Stimulated activated naive CD4-positive, alpha-beta T cell treated with Interleukin-2 at 50 U/mL for 16 hours (primary cell): ENCODE measurements around the gene CRYBG3.

Experiments
- DNase-seq: peaks from one replicate; lab custom pipeline; 2025; lab: John Stamatoyannopoulos, UW

The CRYBG3 gene

GRCh38 chr3:97948351-97949109 lies 126.7 kb downstream of the CRYBG3 start:
- DNase-seq, result no peak

- DNase-seq, result no peak
Measured at GRCh38 chr3:97949110-97949485, 127.3 kb downstream of the CRYBG3 start.

DNA sequence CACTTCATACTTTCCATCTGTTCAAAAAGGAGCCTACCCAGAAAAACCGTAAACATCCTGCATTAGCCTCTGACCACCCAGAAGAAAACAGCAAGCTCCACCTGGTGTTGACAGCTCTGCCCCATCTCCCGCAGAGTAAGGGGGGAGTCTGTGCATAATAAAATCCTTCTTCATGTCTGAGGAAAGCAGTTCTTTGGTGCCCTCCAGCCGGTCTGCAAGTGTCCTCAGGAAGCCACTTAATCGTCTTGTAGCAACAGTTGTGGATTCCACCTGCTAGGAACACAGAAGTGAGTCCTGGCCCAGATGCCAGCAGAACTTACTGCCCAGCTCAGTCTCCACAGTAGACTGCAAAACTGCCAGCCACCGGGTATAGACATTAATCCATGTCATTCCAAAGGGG lies 127.9 kb downstream of the CRYBG3 start:
- no peak for DNase-seq

DNA sequence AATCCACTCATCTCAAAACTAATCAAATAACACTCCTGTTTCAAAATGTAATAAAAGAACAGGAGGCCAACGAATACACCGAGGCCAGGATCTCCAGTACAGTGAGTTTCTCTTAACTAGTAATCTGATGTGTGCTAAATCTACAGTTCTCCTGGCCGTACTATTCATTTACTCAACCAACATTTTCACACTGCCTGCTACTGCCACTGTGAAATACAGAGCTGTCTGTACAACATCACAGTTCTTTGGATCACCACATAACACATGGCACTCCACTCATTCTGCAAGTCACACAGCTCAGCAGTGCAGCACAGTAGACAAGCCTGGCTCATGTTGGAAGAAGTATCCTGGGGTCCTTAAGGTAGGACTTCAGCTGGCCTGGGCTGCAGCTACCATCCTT lies 128.5 kb downstream of the CRYBG3 start:
- no peak for DNase-seq

GRCh38 chr3:97952280-97952679 lies 130.5 kb downstream of the CRYBG3 start:
- DNase-seq, result no peak

DNA sequence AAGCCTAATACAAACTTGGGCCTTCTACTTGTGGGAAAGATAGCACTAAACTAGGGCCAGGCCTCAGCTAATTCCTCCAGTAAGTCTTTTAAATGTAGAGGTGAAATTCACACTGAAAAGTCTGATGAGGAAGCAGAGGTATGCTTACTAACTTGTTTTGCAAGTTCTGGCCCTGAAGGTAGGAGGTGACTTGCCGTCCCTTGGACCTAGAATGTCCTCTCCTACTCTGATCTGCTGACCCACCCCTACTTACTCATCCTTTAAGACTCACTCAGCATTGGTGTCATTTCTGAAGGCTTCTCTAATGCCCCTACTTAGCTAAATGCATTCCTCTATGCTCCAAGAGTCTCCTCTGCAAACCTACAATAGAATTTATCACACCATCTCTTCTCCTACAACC lies 131.1 kb downstream of the CRYBG3 start:
- no peak for DNase-seq

DNA sequence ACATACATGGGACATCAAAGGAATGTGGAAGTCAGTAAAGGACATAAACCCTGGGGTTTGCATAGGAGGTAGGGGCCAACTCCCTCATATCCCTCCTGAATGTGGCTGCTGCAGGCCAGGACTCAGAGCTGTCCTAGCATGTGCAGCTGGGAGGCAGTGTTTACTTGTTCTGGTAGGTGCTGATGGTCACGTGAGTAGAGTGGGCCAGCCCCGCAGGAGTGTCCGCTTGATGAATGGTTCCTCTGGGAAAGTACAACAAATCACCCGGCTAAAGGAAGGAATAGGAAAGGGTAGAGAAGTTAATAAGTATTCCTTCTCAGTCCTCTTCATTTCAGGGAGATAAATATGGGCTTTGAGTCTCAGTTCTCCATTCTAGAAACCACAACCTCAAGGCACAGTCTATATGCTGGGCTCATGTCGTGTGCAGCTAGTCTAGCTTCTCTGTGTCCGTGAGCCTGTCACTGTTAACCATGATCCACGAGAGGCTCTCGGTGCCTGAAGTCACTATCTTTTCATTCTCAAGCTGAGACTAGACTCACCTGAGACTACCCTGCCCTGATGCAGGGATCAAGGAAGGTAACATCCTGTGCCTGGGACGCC lies 132.5 kb downstream of the CRYBG3 start:
- DNase-seq, result no peak

DNA sequence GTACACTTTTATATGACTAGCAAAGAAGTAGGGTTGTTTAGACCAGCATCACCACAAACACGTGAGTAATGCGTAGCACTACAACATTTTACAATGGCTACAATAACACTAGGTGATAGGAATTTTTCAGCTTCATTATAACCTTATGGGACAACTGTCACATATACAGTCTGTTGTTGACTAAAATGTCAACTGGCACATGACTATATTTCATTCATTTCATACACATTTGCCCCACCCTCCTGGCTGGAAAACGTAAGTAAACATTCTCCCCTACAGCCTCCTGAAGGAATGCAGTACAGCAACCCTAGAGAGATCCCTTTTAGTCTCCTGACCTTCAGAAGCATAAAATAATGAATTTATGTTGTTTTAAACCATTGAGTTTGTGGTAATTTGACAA lies 134.2 kb downstream of the CRYBG3 start:
- DNase-seq, result no peak

DNA sequence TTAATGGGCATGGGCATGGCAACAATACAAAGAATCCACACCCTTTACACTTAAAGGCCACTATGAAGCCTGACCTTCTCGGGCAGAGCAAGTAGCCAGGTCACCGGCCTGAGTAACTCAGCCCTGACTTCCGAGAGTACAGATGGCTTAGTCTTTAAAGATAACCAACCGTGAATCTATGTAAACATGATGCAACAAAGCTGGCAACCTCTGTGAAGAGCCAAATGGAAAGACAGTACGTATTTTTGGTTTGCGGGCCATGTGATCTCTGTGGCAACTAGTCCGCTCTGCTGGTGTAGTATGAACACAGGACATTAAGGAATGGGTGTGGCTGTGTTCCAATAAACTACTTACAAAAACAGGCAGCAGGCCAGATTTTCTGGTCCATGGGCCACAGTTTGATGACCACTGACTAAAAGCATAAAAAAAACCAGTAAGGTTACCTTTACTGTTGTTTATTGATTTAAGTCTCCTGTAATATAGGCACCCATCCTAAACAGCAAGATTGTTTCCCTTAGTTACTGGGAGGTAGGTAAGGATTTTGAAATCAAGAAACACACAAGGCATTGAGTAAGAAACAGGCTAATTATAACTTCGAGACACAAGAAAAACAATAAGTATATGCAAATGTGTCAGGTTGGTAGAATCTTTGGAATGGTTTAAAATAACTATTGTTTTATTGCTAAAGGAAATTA lies 136.0 kb downstream of the CRYBG3 start:
- no peak for DNase-seq

DNA sequence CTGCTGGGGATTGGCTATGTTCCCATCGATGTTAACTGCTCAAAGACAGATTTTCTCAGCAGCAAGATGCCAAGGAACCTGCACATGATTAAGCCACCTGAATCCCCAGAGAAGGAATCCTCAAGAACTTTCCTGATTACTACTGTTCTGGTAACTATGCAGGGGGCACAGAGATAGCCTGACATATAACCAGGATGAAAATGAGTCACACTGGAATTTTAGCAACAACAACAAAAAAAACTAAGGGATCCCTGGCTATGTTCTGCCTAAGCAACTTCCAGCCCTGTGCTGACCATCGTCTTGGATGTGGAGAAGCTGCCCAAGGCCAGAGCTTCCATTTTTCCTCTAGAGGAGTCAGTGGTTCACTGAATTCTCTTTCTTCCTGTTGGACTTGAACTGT lies 136.6 kb downstream of the CRYBG3 start:
- no peak for DNase-seq

GRCh38 chr3:97958796-97959195 lies 137.0 kb downstream of the CRYBG3 start:
- no peak for DNase-seq

- DNase-seq, result no peak
Measured at GRCh38 chr3:97959872-97960271, 138.1 kb downstream of the CRYBG3 start.

GRCh38 chr3:97960551-97960950 lies 138.7 kb downstream of the CRYBG3 start:
- no peak for DNase-seq

DNA sequence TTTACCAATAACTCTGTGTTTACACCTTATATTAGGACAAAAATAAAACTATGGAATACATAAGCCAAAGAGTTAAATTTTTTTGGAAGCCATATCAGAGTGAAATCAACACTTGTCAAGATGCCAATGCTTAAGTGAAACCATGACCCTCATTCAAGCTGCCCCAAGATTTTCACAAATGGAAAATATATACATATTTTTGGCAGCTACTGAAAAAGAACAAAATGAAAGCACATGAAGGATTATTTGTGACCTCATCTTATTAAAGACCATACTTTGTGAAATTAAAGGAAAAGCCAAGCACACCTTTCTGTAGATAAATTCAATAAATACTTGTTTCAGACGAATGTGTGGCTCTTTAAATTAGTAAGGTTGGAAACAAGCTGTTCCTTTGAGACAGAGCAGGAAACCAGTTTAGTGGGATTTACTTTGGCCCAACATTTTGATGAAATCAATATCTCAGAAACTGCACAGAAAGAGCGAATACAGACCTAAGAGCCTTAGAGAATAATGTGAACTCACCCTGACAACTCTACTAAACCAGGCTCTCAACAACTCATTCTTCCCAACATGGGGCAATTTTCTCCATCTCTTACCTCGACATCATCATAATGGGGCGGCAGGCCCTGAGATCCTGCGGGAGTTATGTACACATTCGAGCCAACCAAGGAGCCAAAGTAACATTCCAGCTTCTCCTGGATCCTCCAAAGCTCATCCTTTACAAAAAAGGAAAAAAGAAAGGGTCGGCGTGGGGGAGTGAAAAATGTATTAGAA lies 139.4 kb downstream of the CRYBG3 start:
- no peak for DNase-seq

GRCh38 chr3:97967966-97968365 lies 146.2 kb downstream of the CRYBG3 start:
- no peak for DNase-seq

DNA sequence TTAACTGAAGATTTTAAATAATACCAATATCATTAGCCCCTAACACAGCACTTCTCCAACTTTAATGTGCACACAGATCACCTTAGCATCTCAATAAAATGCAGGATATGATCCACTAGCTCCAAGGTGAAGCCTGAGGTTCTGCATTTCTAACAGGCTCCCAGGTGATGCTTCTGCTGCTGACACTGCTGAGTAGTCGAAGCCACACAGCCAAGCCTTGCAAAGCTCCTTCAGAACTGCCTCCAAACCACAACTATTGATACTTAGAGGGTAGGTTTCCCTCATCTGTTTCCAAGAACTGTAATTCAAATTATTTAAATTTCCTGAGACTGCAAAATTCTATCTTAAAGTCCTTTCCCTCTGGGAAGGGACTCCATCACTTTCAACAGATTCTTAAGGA lies 146.6 kb downstream of the CRYBG3 start:
- no peak for DNase-seq

DNA sequence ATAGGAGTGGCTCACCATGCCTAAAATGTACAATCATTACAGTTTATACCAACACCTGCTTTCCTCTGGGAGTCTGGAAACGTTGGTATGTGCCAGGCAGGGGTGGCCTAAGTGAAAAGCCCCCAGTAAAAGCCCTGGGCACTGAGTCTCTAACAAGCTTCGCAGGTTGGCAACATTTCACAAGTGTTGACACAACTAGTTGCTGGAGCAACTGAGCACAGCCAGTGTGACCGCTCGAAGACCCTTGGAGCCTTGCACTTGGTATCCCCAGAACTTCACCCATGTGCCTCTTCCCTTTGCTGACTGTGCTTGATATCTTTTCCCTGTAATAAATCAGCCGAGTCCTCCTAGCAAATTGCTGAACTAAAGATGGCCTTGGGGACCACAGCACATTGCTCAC lies 147.7 kb downstream of the CRYBG3 start:
- DNase-seq, result no peak

- no peak for DNase-seq
Measured at GRCh38 chr3:97970156-97970555, 148.3 kb downstream of the CRYBG3 start.

- DNase-seq, result no peak
Measured at GRCh38 chr3:97970956-97971620, 149.3 kb downstream of the CRYBG3 start.

DNA sequence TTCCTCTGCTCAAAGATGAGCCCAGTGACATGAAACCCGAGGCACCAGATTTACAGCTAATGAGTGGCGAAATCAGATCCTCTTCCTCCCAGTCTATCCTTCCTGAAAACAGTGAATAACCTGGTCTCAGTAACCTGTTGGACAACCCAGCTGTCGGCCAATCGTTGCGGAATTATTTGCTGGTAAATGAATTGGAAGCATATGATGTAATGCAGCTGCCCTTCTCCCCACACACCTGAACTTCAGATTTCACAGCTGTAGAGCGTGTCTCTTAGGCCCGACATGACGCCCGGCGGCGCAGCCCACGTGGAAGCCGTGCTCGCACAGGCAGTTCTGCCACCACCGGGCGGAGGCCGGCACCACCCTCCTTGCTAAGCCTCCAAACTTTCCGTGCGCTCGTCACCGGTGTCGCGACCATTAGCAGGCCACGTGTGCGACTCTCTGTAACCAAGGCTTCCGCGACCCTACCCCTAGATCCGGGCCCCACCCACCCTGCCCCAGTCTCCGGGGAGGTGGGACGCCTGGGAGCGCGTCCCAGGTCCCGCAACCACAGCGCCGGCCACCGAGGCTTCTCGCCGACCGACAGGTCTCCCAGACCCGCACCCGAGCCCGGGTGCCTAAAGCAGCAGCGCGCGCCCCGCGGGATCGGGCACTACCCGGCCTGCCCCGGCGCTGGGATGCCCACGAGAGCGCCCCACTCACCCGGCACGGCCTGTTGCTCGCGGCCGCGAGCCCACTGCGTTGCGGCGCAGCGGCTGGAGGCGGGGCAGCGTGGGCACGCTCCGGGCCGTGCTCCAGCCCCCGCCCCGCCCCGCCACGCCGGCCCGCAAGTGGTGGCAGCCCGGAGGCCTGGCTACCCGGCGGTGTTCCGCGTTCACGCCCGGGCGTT lies 150.1 kb downstream of the CRYBG3 start, which contains the start of gene RIOX2:
Gene RIOX2 (minus strand): TSS at position 753 of the 889 bp plus-strand sequence. CDS start 4,838 bp downstream, outside the sequence.
- peak; percentile 81 for DNase-seq

GRCh38 chr3:97972976-97973375 lies 151.2 kb downstream of the CRYBG3 start:
- DNase-seq, result no peak
